DMS 273 (cell line): ENCODE data around the gene CRNKL1.

Experiments
- DNase-seq: peaks from one replicate; lab custom pipeline; 2025; ENCODE audit not compliant: unreplicated experiment; lab: John Stamatoyannopoulos, UW

CRNKL1 gene

DNA sequence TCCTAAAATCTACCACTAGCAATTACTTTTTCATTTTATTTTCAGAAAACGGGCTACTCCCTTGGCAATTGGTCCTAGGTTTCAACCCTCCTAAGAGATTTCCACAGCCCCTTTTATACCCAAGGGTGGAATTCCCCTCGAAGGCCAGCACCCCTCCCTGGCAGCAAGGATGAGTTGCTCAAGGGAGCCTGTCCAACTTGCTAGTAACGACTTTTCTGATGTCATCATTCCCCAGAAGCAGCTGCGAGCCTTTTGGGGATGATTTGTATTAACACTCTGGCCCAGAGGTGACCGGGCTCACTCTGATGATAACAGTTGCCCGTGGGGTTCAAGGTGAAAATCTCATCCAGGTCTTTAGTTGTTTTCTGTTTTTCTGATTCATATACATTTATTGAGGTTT, 65.8 kb downstream of the CRNKL1 start:
- DNase-seq = no peak
